IPS-NIHi11 (cell line): ENCODE measurements around the gene RSPRY1.
"Not testable (repeated sequence)": the region's sequence is repeated elsewhere in the genome, so short reads cannot be mapped to it uniquely, and the experiment has no call there.

Experiments
- DNase-seq: peaks from one replicate; pipeline ENCODE4 v3.0.0; 2012; ENCODE audit warnings: mixed read lengths, low spot score

The RSPRY1 gene

DNA sequence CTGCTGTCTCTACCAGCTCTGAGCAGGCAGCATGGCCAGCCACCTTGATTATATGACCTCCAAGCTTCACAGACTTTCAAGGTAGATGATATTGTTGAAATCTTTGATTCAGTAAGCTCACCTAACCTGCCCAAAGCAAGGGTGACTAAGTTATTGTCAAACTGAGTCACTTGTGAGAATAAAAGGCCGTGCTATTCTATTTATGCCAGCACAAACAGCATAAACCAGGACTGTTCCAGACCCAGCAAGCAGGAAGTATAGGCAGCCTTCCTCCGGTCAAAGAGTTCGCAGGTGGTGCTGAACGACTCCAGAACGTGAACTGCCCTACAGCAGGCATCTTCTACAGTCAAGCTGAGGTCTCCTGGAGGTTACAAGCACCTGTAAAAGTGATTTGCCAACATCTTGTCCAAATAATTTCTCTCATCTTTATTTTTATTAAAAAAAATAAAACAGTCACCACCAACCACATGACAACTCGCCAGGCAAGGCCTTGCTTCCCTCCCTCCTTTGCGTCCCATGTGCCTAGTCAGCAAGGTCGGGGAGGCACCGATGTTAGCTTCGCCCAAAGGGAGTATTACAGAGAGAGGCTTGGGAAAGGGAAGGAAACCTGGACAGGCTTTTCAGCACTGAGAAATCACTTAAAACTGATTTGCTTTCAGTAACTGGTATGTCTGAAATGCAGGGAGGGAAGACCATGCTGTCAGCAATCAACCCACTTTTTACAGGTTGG, 69.7 kb downstream of the RSPRY1 start:
- no peak for DNase-seq

DNA sequence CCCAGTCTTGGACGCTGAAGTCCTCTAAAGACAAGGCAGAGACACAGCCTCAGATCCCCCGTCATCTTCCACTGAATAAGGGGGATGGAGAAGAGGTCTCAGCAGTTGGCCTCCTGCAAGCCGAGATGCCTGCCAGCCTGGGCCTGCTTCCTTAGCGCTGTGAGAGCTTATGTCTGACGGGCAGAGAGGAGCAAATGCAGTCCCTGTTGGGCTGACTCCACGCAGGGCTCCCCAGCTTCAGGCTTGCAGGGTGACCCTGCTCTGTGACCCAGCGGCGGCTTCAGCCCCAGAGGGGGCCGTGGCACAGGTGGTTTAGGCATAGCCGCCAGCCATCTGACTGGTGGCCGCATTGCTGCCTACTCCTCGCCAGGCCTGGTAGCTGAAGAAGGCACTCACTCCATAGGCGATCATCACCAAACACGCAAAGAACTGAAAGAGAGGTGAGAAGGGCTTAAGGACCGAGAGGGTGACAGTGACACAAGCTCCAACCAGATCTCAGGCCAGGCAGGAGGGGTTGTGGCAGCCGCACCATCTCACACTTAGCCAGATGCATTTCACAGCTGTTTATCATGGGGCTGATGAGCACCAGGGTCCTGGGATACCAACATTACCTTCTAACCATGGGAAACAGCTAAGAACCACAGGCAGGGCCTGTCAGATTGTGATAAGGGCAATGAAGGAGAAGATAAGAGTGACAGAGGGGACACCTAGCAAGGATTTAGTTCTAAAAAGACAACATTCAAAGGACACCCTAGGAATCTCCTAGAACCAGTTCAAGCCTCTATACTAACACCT, 70.7 kb downstream of the RSPRY1 start:
- no peak for DNase-seq

DNA sequence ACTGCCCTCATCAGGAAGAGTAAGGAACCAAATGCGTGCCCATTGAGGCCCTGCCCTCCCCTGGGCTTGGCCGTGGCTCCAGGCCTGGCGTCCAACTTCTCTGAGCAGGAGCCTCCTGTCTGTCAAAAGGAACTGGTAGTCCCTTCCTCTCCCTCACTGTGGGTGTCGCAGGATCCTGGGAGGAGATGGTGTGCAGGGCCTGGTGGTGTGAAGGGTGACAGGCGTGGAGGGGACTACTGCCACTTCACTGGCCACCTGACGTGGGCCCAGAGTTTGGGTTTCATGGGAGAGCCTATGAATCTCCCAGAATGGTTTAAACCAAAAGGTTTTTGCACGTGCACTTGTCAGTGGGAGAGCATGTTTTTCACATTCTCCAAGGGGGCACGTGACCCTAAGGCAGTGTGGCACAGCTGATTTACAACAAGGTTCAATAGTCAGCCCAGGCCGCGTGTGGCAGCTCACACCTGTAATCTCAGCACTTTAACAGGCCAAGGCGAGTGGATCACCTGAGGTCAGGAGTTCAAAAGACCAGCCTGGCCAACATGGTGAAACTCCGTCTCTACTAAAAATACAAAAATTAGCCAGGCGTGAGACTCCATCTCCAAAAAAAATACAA, 71.4 kb downstream of the RSPRY1 start:
- DNase-seq, result no peak

DNA sequence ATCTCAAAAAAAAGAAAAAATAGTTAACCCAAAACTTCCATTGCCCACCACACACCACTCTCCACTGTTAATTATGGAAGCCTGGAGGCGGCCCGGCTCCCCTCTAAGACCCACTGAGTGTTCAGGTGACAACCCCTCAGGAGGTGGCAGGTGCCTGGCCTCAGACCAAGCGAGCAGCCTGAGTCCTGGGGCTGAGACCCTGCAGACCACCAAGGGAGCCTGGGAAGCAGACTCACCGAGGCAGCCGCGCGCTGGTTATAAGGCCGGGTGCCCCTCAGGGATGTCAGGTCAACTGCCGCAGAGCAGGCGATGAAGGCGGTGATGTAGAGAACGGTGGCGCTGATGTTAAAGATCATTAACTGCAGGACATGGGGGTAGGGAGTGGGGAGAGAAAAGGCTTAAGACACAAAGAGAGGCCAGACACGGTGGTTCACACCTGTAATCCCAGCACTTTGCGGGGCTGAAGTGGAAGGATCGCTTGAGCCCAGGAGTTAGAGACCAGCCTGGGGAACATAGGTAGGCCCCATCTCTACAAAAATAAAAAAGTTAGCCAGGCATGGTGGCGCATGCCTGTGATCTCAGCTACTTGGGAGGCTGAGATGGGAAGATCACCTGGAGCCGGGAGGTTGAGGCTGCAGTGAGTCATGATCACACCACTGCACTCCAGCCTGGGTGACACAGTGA, 72.2 kb downstream of the RSPRY1 start:
- no peak for DNase-seq

DNA sequence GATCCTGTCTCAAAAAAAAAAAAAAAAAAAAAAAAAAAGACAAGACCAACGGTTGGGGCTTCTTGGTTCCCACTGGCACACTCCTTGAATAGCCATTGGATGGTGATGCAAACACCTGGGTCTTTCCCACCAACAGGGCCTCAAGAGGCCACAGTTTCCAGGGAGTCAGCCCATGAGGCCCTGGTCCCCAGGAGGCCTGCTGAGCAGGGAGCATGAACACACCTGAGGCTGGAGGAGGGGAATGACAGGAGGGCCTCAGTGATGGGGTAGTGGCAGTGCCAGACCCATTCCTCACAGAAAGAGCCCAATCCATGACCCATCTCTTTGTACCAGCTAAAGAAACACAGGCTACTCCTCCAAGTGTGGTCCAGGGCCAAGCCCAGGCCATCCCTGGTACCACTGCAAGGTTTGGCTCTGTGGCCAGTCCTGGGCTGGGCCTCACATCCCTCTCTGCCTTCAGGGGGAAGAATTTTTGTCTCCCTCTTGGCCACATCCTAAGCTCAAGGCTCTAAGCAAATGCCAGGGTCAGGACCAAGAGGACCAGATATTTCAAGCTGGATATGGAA, 72.9 kb downstream of the RSPRY1 start:
- DNase-seq, result no peak

DNA sequence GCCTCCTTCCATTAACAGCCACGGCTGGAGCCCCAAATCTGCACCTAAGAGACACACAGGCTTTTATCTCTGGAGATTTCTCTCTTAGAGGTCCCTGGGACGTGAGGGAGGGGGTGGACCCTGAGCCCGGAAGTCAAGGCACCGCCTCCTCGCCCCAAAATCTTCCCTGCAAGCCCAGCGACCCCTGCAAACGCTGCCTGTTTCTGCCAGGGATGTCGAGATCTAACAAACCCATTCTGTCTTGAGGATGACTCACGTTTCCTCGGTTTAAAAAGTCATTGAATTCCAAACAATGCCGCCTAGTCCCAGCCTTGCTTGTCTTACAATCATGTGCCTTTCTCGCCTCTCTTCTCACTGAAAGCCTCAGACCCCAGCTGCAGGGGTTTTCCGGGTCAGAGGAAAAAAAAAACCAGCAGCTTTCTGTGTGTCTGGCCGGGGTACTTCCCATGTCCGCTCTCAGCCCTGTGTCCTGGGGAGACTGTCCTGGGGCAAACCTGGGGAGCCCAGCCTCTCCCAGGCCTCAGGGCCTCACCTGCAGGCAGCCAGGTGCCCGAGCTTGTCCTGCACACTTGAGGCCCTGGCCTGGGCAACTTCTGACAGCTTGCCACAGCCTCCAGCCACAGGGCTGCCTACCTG, 74.3 kb downstream of the RSPRY1 start:
- peak; percentile 52 for DNase-seq

DNA sequence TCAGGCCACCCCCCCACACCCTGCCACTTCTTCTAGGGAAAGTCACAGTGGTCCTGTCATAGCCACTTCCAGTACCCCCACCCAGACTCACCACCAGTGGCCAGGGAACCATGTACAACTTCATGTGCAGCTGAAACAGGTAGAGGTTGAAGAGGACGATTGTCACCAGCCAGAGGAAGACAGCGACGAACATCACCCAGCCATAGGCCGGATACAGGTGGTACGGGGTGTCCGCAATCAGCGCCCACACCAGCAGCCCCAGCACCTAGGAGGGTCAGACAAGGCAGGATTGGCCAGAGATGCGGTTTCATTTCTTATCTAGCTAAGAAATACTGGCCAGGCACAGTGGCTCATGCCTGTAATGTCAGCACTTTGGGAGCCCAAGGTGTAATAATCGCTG, 75.7 kb downstream of the RSPRY1 start:
- DNase-seq, result no peak

DNA sequence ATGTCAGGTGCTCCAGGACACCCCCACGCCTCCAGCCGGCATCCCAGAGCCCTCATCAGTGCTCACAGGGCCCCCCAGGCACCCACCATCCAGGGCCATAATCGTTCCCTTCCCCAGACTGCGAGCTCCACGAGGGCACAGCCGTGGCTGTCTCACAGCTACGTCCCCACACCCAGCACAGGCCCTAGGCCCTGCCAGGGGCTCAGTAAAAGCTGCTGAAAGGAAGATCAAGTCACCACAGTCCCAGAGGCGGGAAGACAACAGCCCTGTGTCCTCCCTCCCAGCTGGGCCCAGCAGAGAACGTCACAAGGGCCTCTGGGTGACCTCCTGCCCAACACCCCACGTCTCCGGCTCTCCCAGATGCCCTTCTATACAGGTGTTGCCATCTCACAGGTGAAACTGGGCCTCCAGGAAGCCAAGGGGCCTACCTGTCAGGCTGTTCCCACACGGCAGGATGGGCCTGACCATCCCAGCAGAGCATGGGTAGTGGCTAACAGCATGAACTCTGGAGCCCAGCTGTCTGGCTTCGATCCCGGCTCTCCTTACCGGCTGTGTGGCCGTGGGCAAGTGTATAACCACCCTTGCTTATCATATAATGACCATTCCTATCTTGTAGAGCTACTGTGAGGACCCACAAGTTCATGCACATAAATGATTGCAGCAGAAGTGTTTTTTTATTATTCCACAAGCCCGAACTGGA, 76.9 kb downstream of the RSPRY1 start:
- DNase-seq, result no peak

DNA sequence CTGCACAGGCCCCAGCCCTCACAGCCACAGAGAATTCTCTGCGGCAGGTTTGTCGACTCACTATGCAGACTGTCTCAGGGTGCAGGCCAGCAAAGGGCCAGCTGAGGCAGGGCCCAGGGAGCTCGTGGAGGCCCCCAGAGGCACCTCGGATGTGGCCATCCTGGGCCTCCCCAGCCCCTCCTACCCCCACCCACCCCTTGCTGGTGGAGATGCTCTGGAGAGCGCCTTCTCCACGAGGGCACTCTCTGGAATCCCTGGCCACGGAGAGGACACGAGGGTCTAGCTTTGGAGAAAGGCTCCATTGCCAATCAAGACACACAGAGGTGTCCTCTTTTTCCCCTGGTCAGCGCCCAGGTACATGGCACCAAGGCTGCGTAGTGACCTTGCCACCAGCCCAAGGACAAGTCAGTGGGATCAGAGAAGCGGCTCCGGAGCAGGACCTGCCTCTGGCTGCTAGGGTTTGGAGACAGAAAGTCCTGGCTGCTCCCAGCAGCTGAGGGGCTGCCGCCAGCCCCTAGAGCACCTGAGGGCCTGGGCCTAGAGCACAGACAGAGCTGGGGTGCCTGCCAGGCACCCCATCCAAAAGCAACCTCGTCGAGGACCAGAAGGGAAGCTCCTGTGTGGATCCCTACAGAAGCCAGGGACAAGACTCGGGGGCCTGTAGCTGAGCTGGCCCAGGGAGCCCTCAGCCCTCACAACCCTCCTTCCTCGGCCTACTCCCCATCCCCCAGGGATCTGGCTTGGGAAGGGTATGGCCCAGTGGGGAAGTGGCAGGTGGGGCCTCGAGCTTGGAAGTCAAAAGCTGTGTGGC, 77.6 kb downstream of the RSPRY1 start:
- DNase-seq, result no peak

DNA sequence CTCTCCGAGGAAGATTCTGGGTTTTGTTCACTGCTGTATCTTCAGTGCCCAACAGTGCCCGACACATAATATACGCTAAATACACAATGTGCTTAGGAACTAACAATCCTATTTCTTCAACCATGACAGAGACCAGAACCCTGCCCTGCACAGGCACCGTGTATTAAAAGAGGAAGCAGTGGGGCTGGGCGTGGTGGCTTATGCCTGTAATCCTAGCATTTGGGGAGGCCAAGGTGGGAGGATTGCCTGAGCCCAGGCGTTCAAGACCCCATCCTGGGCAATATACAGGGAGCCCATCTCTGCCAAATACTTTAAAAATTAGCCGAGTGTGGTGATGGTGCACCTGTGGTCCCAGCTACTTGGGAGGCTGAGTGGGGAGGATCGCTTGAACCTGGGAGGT, 78.3 kb downstream of the RSPRY1 start:
- no peak for DNase-seq

DNA sequence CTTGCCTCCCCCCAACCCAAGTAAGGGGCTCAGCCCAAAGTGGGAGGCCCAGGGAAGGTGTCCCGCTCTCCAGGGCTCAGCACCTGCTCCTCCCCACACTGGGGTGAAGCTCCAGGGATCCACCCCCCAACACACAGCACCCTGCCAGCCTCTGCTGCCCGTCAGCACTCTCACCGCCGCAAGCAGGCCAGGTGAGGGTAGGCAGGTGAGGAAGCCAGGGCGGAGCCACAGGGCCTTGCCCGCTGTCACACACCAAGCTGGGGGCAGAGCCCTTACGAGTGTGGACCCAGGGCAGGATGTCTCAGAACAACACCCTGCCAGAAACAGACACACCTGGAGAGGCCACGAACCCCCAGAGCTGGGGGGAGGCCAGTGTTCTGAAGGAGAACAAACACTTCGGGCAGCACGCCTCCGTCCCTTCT, 78.8 kb downstream of the RSPRY1 start:
- DNase-seq, result no peak

DNA sequence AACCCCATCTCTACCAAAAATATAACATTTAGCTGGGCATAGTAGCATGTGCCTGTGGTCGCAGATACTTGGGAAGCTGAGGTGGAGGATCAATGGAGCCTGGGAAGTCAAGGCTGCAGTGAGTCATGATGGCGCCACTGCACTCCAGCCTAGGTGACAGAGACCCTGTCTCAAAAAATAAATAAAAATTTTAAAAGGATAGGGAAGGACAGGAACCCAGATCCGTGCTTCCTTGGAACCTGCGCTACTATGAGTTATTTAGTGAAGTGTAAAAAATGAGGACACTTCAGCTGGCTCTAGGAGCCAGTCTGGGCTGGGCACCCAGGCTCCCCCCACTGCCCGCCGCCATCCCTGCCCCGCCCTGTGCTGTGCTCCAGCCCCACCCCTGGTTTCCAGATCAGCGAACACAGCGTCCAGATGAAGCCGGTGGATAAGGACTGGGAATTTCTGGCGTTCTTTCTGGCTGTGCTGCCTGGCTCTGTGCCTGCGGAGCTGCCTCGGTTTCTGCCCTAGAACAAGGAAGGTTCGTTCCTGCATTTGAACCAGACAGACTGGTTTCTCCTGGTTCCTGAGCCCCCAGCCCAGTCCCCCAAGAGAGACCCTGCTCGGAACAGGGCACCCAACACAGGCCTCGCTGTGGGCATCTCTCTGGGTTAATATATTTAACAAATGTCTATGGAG, 79.9 kb downstream of the RSPRY1 start:
- DNase-seq, result no peak

DNA sequence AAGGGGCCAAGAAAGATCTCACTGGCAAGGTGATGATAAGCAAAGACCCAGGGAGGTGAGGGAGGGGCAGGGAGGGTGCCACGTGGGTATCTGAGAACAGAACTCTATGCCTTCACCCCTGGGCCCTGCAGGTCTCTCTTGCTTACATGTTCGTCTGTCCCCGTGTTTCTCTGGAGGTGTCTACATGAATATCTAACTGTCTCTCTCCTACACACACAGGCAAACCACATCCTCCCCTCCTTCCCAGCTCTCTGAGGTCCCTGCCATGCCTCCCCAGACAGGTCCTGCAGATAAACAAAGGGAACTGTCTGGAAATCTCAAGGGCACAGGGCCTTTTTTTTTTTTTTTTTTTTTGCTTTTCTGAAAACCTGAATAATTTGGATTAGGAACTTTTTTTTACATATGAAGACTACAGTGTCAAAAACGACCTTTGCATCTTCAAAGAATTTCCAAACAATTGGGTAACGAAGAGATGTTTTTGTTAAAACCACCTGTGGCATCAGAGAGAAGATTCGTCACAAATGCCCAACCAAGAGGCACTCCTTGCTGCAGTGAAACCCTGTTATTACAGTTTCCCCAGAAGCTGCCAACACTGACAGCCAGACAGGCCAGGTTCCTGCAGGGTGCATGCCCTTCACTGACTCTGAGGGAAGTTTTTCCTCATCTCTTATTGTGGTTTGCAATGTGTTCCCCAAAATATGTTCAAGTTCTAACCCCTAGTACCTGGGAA, 80.6 kb downstream of the RSPRY1 start:
- DNase-seq, result no peak

DNA sequence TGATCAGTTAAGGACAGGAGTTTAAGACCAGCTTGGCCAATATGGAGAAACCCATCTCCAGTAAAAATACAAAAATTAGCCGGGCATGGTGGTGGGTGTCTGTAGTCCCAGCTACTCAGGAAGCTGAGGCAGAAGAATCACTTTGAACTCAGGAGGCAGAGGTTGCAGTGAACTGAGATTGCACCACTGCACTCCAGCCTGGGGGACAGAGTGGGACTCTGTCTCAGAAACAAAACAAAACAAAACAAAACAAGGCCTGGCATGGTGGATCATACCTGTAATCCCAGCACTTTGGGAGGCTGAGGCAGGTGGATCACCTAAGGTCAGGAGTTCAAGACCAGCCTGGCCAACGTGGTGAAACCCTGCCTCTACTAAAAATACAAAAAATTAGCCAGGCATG, 81.2 kb downstream of the RSPRY1 start:
- not testable (repeated sequence) for DNase-seq

DNA sequence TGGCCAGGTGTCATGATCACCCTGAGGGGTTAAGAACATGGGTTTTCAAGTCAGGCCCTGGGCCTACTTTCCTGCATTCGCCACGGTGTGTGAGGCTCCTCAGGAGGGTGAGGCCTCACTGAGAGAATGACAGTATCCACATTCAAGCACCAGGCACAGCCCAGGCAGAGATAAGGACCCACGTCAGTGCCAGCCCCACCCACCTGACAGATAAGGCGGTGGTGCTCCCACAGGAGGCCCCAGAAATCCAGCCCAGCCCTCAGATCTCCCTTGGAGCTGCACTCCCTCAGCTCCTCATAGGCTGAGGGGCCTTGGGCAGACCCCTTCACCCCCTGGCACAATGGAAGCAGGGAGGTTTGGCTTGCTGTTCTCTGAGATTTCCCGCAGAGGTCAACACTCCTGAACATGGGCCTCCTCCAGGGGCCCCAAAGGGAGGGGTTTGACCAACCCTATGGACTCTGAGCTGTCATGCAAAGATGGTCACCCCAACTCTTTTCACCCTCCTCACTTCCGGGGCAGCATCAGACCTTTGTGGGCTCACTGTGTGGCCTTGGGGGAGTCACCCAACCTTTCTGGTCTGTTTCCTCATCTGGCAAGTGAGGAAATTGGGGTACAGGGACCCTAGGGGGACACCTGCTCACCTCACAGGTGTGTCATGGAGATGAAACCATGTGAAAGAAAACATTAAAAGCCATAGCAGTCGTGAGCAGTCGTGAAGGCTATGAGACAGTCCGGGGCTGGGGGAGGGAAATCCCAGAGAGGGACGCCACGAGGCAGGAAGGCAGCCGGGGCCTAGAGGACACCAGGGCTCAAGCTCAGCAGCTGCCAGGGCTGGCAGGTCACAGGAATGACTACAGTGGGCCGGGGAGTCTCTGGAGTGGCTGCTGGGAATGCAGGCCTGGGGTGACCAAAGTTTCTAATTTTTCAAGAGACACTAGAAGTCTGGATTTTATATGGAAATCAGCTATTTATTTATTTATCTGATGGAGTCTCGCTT, 83.0 kb downstream of the RSPRY1 start:
- DNase-seq, result no peak

DNA sequence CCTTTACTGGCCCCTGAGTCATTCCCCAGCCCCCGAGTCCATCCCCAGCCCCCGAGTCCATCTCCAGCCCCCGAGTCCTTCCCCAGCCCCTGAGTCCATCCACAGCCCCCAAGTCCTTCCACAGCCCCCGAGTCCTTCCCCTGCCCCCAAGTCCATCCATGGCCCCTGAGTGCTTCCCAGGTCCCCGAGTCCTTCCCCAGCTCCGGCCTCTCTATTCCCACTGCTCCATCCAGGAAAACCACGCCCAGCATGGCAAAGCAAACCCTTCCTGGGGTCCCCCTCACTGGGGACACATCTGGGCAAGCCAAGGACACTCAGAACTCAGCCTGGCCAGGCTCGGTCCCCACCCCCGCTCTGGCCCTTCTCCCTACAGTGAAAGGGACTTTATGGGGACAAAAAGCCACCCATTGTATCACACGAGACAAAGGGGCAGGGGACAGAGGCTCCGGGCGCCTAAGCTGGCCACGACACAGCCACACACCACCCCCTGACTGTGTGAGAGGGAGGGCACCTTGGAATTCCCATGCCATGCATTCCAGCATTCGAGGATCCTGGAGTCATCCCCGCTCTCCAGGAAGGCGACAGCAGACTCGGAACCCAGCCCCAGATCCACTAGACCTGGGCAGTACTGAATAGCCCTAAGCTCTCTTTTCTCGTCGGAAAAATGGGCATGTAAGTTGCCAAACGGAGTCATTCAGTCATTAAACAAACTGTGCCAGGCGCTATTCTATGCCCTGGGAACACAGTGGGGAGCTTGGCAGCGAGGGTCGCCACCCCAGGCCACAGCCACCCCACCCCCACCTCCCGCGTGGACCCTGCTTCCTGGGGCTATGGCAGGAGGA, 84.3 kb downstream of the RSPRY1 start:
- DNase-seq, result no peak

DNA sequence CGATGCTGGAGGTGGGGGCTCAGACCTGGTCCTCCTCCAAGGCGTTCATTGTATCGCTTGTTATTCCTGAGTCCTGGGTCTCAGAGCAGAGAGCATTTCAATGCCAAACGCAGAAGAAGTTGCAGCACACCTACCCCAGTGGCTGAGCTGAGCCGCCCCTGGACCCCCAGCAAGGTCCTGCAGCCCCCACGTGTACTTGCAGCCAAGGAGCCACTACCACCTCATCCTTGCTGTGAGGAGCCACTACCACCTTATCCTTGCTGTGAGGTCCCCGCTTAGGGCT, 84.9 kb downstream of the RSPRY1 start:
- no peak for DNase-seq
